Fibroblast of the aortic adventitia (primary cell): ENCODE results near the gene BRI3BP. TPM values are rescaled to one million over a fixed set of nuclear protein-coding genes. Genes with fewer than 3 reads are reported as not detected.

Experiments used
- DNase-seq: peaks from one replicate; pipeline ENCODE4 v3.0.0-alpha.2; 2010; ENCODE audit warnings: low read depth
- H3K4me3 ChIP-seq: 2 replicates; pipeline ENCODE4 v1.5.1; 2011; ENCODE audit warnings: low read depth, mild to moderate bottlenecking, control low read depth, low read length, moderate library complexity
- total RNA-seq: library from RNA; depleted of rRNA; stranded (reverse); fragments of >200 nt; gene quantifications from 2 replicates; pipeline ENCODE4 v1.2.3, GENCODE V29; 2012; ENCODE audit warnings: low replicate concordance
- TF ChIP-seq, protein P1 (sequence below): IDR thresholded peaks from 2 replicates; pipeline ENCODE4 v1.5.1; 2011; ENCODE audit warnings: mild to moderate bottlenecking, low read length, control low read depth, inconsistent platforms; ENCODE audit not compliant: insufficient read depth

The BRI3BP gene
- total RNA-seq, 1 donor, result 6.1 TPM

DNA sequence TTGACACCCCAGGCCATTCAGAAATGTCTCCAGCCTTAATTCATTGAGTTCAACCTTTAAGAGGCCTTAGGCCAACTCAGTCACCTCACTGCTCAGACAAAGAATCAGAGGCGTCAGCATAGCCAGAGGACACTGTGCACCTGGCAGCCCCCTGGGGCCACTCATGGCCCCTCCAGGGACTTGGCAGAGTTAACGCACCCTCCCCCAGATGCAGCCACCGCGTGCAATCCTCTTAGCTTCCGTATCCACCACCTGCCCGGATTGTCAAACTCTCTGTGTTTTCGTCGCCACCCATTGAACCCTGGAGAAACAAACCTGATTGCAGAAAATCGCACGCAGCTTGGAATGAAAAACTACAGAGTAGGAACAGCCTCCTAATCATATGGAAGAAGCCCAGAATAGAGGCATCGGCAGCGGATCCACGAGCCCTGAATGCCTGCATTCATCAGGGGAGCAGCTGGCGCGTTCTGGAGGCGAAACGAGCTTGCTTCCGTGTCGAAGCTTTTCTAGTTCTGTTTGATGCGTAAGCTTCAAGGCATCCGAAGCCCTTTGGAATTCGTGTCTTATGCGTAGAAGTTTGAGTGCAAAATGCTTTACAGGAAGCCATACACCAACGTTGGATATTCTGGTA lies 22.4 kb downstream of the BRI3BP start:
- no peak overlapping the region for H3K4me3 ChIP-seq
- no peak for DNase-seq
- TF ChIP-seq, protein P1, sequence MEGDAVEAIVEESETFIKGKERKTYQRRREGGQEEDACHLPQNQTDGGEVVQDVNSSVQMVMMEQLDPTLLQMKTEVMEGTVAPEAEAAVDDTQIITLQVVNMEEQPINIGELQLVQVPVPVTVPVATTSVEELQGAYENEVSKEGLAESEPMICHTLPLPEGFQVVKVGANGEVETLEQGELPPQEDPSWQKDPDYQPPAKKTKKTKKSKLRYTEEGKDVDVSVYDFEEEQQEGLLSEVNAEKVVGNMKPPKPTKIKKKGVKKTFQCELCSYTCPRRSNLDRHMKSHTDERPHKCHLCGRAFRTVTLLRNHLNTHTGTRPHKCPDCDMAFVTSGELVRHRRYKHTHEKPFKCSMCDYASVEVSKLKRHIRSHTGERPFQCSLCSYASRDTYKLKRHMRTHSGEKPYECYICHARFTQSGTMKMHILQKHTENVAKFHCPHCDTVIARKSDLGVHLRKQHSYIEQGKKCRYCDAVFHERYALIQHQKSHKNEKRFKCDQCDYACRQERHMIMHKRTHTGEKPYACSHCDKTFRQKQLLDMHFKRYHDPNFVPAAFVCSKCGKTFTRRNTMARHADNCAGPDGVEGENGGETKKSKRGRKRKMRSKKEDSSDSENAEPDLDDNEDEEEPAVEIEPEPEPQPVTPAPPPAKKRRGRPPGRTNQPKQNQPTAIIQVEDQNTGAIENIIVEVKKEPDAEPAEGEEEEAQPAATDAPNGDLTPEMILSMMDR, result no peak

DNA sequence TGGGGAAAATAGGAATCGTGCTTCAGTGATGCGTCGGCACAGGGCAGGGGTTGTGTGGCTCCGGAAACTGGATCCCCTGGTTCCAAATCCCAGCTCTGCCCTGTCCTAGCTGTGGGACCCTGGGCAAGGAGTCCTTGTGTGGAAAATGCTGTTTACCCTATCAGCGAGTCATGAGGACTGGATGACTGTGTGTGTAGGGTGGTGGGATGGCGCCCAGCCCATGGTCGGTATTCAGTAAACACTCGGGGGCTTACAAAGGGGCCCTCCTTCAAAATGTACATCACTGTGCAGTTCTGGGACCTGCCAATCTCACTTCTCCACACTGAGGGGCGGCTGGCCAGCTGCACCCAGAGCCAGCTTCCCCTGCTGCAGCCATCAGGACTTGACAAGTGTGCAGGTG lies 24.4 kb downstream of the BRI3BP start:
- TF ChIP-seq, protein P1, result no peak
- DNase-seq, result no peak
- no peak overlapping the region for H3K4me3 ChIP-seq

DNA sequence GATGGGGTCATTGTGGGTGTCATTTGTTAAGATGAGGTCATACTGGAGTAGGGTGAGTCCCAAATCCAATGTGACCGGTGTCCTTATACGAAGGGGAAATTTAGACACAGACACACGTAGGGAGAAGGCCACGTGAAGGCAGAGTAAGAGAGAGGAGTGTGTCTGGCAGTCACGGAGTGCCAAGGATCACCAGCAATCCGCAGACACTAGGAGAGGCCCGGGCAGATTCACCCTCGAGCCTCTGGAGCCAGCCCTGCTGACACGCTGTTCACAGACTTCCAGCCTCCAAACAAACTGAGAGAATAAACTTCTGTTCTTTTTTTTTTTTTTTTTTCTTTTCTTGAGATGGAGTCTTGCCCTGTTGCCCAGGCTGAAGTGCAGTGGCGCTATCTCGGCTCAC lies 24.9 kb downstream of the BRI3BP start:
- no peak for DNase-seq
- TF ChIP-seq, protein P1, result no peak
- H3K4me3 ChIP-seq, result no peak overlapping the region

DNA sequence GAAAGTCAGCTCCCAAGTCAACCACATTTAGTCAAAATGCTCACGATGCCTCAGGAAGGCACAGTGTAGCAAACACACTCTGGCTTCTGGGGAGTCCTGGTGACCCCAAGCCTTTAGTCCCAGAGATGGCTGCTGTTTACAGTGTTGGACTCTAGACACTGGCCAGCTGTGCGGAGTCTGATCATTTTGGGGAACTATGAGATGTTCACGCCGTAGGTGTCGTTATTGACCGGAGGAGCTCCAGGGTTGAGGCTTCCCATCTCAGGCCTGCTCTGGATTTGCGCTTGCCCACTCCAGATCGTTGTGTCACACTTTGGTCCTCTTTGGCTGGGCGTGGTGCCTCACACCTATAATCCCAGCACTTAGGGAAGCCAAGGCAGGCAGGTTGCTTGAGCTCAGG lies 27.7 kb downstream of the BRI3BP start:
- no peak for DNase-seq
- no peak overlapping the region for H3K4me3 ChIP-seq
- TF ChIP-seq, protein P1, result no peak

DNA sequence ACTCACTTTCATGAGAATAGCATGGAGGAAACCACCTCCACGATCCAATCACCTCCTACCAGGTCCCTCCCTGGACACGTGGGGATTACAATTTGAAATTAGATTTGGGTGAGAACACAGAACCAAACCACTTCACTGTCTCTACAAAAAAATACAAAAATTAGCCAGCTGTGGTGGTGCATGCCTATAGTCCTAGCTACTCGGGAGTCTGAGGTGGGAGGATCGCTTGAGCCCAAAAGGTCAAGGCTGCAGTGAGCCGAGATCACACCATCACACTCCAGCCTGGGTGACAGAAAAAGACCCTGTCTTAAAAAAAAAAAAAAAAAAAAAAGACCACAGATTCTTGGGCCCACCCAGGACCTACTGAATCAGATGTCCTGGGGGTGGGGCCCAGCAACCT lies 28.3 kb downstream of the BRI3BP start:
- no peak overlapping the region for H3K4me3 ChIP-seq
- no peak for DNase-seq
- TF ChIP-seq, protein P1, result no peak

DNA sequence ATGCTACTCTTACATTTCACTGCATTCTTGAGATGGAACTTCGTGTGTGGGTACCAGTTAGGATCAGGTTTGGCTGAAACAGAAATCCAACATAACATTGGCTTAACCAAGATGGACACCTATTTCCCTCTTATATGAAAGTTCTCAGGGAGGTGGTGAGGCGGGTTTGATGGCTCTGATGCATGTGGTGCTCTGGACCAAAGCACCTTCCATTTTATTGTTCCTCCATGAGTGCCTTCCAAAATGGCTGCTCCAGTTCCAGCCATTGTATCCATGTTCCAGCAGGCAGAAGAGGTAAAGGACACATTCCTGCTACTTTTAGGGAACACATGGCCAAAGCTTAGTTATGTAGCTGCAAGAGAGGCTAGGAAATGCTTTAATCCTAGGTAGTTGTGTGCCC lies 29.6 kb downstream of the BRI3BP start:
- DNase-seq, result no peak
- no peak overlapping the region for H3K4me3 ChIP-seq
- TF ChIP-seq, protein P1, result no peak
